GM20000 (cell line): ENCODE data around the gene C19orf85.

Source experiments
- DNase-seq: peaks from one replicate; pipeline ENCODE4 v3.0.0; 2012; ENCODE audit warnings: low spot score
- CTCF ChIP-seq: IDR thresholded peaks from 2 replicates; pipeline ENCODE4 v1.5.1; 2012; ENCODE audit warnings: mild to moderate bottlenecking, control low read depth; ENCODE audit errors: extremely low read depth, missing control alignments

C19orf85 gene

GRCh38 chr19:55462722-55463121, 1.8 kb downstream of the C19orf85 start:
- no peak for DNase-seq
- TF ChIP-seq CTCF, result no peak

- DNase-seq, result no peak
- TF ChIP-seq CTCF, result no peak
Measured at GRCh38 chr19:55461974-55462626, 2.5 kb downstream of the C19orf85 start.

- DNase-seq, result peak; percentile 99
- no peak for TF ChIP-seq CTCF
Measured at GRCh38 chr19:55461259-55461973, 3.1 kb downstream of the C19orf85 start, which contains the start of gene ISOC2. Gene ISOC2 (minus strand): TSS chr19:55461642. CDS start chr19:55456486, 5,156 bp downstream.

- no peak for TF ChIP-seq CTCF
- peak; percentile 80 for DNase-seq
Measured at GRCh38 chr19:55460670-55461258, 3.8 kb downstream of the C19orf85 start.

GRCh38 chr19:55459950-55460657, 4.4 kb downstream of the C19orf85 start:
- DNase-seq, result no peak
- TF ChIP-seq CTCF, result no peak

GRCh38 chr19:55459551-55459949, 5.0 kb downstream of the C19orf85 start:
- DNase-seq, result no peak
- no peak for TF ChIP-seq CTCF
